ENCODE measurements around the gene RACGAP1. TPM values are rescaled to one million over a fixed set of nuclear protein-coding genes. Genes with fewer than 3 reads are reported as not detected.

RACGAP1 gene
- 22.6 and 23.8 TPM in 2 replicates for total RNA-seq

GRCh38 chr12:50025187-50026059 is at the start of gene RACGAP1:
TSS of gene RACGAP1 (minus strand) at chr12:50025494. CDS start at chr12:50016715, 8,779 bp downstream.

GRCh38 chr12:50057000-50057841 is 31.9 kb upstream of the RACGAP1 start, which contains the start of gene ASIC1:
TSS of gene ASIC1 (plus strand) at chr12:50057596. CDS start at chr12:50058767, 1,171 bp downstream.

GRCh38 chr12:49972641-49973360 is 52.5 kb downstream of the RACGAP1 start, which contains the start of gene AQP6:
TSS of gene AQP6 (plus strand) at chr12:49972947. CDS start at chr12:49973174, 227 bp downstream.

GRCh38 chr12:49961111-49961922 is 64.0 kb downstream of the RACGAP1 start, which contains the start of gene AQP5:
TSS of gene AQP5 (plus strand) at chr12:49961872. CDS start at chr12:49962018, 146 bp downstream.

GRCh38 chr12:49950273-49951251 is 74.7 kb downstream of the RACGAP1 start, which contains the start of gene AQP2:
TSS of gene AQP2 (plus strand) at chr12:49950737. CDS start at chr12:49950831, 94 bp downstream.

Other genes with a start within 250 kb of the RACGAP1 start
- gene NCKAP5L, start 197.1 kb downstream of the RACGAP1 start, total RNA-seq, result 51.2 and 59.9 TPM in 2 replicates
- 3.4 and 3.9 TPM in 2 replicates for gene BCDIN3D, start 182.4 kb downstream of the RACGAP1 start, total RNA-seq
- gene FAIM2, start 121.6 kb downstream of the RACGAP1 start, total RNA-seq, result 0.97 and 1.5 TPM in 2 replicates
- not detected in 2 replicates for gene AQP2, start 74.8 kb downstream of the RACGAP1 start, total RNA-seq
- gene AQP5, start 63.6 kb downstream of the RACGAP1 start, total RNA-seq, result not detected in 2 replicates
- not detected in 2 replicates for gene AQP6, start 52.5 kb downstream of the RACGAP1 start, total RNA-seq
- gene ASIC1, start 32.1 kb upstream of the RACGAP1 start, total RNA-seq, result 1.6 and 1.9 TPM in 2 replicates
- gene SMARCD1, start 59.8 kb upstream of the RACGAP1 start, total RNA-seq, result 66.9 and 67.5 TPM in 2 replicates
- gene GPD1, start 78.5 kb upstream of the RACGAP1 start, total RNA-seq, result under 0.01 and 0.24 TPM in 2 replicates
- gene COX14, start 86.7 kb upstream of the RACGAP1 start, total RNA-seq, result 23.5 and 23.9 TPM in 2 replicates
- gene CERS5, start 141.9 kb upstream of the RACGAP1 start, total RNA-seq, result 31.0 and 33.8 TPM in 2 replicates